ENCODE results near the gene SVOP.
"Not testable (repeated sequence)": the region's sequence is repeated elsewhere in the genome, so short reads cannot be mapped to it uniquely, and the experiment has no call there.

The SVOP gene

DNA sequence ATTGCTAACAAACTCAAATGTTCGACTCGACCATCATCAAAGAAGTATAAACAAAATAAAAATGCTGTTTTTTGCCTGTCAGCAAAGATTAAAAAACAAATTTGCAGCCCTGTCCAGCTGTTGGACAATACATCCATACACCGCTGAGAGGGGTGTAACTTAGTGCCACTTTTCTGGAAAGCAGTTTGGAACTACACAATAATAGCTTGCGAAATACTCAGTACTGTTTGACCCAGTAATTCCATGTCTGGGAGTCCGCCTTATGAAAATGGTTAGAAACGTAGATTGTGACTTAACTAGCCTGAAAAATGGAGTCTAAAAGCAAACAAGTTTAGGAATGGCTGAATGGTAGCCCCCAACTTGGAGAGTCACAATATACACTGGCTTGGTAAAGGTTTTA lies 37.9 kb upstream of the SVOP start:
- in situ Hi-C loops (cut with HindIII; ENCODE audit: low sequenced_read_pairs): no loop called here
- TF ChIP-seq, protein P1, sequence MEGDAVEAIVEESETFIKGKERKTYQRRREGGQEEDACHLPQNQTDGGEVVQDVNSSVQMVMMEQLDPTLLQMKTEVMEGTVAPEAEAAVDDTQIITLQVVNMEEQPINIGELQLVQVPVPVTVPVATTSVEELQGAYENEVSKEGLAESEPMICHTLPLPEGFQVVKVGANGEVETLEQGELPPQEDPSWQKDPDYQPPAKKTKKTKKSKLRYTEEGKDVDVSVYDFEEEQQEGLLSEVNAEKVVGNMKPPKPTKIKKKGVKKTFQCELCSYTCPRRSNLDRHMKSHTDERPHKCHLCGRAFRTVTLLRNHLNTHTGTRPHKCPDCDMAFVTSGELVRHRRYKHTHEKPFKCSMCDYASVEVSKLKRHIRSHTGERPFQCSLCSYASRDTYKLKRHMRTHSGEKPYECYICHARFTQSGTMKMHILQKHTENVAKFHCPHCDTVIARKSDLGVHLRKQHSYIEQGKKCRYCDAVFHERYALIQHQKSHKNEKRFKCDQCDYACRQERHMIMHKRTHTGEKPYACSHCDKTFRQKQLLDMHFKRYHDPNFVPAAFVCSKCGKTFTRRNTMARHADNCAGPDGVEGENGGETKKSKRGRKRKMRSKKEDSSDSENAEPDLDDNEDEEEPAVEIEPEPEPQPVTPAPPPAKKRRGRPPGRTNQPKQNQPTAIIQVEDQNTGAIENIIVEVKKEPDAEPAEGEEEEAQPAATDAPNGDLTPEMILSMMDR (IDR thresholded peaks at IDR 0.05; ENCODE audit: low read depth, low read length, missing control alignments): no peak
- no peak overlapping the region for H3K4me3 ChIP-seq (ENCODE audit: low read depth, low read length)
- no peak for DNase-seq (ENCODE audit: low read depth)

DNA sequence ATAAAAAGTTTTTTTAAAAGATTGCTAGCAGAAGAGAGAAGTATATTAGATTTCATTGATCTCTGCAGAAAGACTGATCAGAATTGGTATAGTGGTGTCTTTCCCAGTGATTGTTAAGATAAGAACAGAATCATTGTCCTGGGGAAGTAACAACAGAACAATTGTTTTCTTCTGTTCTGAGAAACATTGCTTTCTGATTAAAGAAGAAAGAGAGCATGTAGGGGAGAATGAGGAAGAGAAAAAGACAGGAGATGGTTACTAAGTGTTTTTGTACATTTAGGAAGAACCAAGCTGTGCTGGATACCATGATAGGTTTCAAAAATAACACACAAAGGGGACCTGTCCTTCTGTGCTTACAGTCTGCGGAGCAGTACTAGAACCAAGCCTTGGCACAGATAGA lies 36.5 kb upstream of the SVOP start:
- TF ChIP-seq, protein P1 (IDR thresholded peaks at IDR 0.05; ENCODE audit: low read depth, low read length, missing control alignments): no peak
- in situ Hi-C loops (cut with HindIII; ENCODE audit: low sequenced_read_pairs): no loop called here
- DNase-seq (ENCODE audit: low read depth): no peak
- H3K4me3 ChIP-seq (ENCODE audit: low read depth, low read length): no peak overlapping the region

DNA sequence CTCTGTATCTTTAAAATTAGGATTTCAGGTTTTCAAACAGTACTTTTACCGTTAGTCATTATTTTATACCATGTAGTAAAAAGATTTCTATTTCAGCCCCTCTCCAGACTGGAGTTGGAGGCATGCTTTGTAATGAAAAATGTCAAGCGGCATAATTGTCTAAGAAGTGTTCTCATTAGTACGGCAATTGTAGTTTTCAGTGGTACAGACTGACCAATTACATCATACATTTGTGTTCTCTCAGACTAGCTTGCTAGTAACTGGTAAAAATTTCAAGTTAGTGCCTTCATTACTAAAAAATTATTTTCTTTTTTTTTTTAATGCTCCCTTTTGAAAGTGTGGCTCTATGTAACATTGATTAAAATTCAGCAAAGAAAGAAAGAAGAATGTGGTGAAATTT lies 36.0 kb upstream of the SVOP start:
- in situ Hi-C loops (cut with HindIII; ENCODE audit: low sequenced_read_pairs): no loop called here
- TF ChIP-seq, protein P1 (IDR thresholded peaks at IDR 0.05; ENCODE audit: low read depth, low read length, missing control alignments): no peak
- H3K4me3 ChIP-seq (ENCODE audit: low read depth, low read length): no peak overlapping the region
- no peak for DNase-seq (ENCODE audit: low read depth)

DNA sequence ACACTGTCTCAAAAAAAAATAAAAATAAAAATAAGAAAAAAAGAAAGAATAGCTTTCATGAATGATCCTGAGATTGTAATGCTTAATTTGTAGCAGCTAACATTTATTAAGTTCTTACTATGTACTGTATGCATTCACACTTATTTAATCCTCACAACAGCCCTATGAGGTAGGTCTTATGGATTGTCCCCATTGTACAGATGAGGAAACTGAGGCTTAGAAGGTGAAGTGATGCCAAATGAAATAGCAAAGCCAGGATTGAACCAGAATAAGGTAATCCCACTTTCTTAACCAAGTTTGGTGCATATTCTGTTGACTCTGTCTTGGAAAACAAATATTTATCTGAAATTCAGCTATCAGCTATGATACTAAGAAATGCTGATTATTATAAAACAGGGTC lies 33.7 kb upstream of the SVOP start:
- no peak for DNase-seq (ENCODE audit: low read depth)
- no peak overlapping the region for H3K4me3 ChIP-seq (ENCODE audit: low read depth, low read length)
- TF ChIP-seq, protein P1 (IDR thresholded peaks at IDR 0.05; ENCODE audit: low read depth, low read length, missing control alignments): no peak
- in situ Hi-C loops (cut with HindIII; ENCODE audit: low sequenced_read_pairs): no loop called here

DNA sequence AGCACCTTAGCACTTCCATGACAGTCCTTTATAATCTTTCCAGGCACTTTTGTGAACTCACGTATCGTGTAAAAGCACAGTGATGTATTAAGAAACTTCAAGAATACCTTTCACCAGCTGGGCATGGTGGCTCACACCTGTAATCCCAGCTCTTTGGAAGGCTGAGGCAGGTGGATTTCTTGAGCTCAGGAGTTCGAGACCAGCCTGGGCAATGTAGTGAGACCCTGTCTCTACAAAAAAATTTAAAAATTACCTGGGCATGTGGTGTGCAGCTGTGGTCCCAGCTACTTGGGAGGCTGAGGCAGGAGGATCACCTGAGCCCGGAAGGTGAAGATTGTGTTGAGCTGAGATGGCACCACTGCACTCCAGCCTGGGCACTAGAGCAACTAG lies 33.3 kb upstream of the SVOP start:
- DNase-seq (ENCODE audit: low read depth); H3K4me3 ChIP-seq (ENCODE audit: low read depth, low read length); in situ Hi-C loops (cut with HindIII; ENCODE audit: low sequenced_read_pairs): not testable (repeated sequence)

DNA sequence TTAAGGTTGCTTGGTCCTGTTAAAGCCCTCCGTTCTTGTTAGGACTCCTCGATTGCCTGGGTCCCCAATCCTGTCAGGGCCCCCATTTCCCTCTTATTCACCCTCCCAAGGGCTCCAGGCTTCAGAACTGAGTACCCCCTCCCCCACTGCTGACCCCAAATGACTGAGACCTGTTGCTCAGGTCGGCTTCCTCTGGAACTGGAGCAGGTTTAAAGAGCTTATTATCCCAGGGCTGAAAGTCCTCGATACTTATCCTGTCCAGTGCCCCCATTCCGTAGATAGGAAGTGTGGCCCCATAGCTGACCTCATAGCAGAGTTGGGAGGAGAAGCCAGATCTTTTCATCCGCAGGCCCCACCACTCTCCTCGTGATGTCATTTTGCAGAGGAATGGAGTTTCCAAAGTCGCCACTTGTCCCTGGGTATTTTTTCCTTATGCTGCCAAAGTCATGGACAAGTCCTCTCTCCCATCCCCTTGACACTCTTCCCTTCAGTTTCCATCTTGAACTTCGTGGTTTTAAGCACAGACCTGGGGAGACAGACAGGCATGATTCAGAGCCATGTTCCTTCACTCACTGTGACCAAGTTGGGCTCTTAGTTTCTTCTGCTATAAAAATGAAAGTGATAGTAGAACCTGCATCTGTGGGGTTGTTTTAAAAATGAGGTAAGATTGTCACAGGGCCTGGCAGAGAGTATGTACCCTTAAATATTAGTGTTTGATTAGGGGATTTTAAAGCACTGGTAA lies 32.7 kb upstream of the SVOP start:
- peak overlapping the region; percentile 82 for H3K4me3 ChIP-seq (ENCODE audit: low read depth, low read length)
- in situ Hi-C loops (cut with HindIII; ENCODE audit: low sequenced_read_pairs): no loop called here
- no peak for DNase-seq (ENCODE audit: low read depth)
- TF ChIP-seq, protein P1 (IDR thresholded peaks at IDR 0.05; ENCODE audit: low read depth, low read length, missing control alignments): no peak

DNA sequence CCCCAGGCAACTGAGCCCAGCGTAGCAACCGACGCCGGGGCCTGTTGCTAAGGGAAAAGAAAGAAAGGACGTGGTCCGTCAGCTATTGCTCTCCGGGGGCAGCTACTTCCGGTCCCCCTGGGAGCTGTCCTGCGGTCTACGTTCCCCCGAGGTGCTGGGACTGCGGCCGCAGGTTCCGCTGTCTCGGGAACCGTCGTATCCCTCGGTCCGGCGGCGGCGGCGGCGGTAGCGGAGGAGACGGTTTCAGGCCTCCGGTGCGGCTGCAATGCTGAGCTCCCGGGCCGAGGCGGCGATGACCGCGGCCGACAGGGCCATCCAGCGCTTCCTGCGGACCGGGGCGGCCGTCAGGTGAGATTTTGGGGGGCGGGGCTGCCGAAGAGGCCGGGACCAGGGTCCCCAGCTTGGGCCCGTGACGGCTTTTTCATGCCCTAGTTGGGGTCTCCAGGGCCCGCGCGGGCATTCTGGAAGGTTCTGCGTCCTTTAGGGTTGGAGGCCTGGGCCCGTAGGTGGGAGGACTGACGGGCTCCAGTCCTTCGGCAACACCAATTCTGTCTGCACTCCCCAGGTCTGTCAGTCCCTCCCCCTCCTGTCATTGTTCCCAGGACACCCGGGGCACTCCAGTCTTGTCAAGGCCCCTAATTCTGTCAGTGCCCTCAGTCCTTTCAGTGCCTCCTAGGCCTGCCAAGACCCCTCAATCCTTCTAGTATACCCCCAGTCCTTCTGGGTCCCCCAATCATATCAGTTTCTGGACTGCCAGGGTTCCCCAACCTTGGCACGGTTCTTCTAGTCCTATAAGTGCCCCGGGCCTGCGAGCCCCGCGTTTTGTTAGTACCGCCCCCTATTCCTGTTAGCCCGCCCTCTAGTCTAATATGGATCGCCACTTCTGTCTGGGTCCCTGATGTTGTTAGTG lies 31.8 kb upstream of the SVOP start, which contains the start of gene USP30:
Gene USP30 (plus strand): TSS at position 163 of the 910 bp plus-strand sequence. CDS start 103 bp downstream, at position 266.
- DNase-seq (ENCODE audit: low read depth): peak; percentile 69
- TF ChIP-seq, protein P1 (IDR thresholded peaks at IDR 0.05; ENCODE audit: low read depth, low read length, missing control alignments): no peak
- peak within 1 kb of the TSS; percentile 82 for H3K4me3 ChIP-seq (ENCODE audit: low read depth, low read length)
- in situ Hi-C loops (cut with HindIII; ENCODE audit: low sequenced_read_pairs): no loop called here

All from astrocyte of the cerebellum (primary cell).